H1 (cell line): Measurements from ENCODE around the gene TNFAIP1. TPM values are rescaled to one million over a fixed set of nuclear protein-coding genes. Genes with fewer than 3 reads are reported as not detected.

Source experiments
- CTCF ChIA-PET: fragments of 300-600 bp; sonication (Branson Sonifier 250); formaldehyde crosslinking; loops from one replicate; lab custom pipeline; 2021; ENCODE audit not compliant: partially characterized antibody; lab: Charles Lee
- POLR2A ChIA-PET: fragments of 300-600 bp; sonication (Branson Sonifier 250); formaldehyde crosslinking; loops from one replicate; lab custom pipeline; 2021; ENCODE audit warnings: inconsistent platforms; ENCODE audit not compliant: partially characterized antibody; lab: Charles Lee
- DNase-seq, 2 experiments: peaks; one replicate each; pipeline versions ENCODE4 v3.0.0 to v3.0.0-alpha.2; 2010 to 2022; ENCODE audit warnings: low spot score in 2 of 2, low read depth in 1 of 2, mixed read lengths in 1 of 2
- FAIRE-seq: peaks from 2 replicates; lab custom pipeline; 2011; peaks lifted over from hg19 to GRCh38; lab: Jason Lieb, UNC
- H2AFZ ChIP-seq: 2 replicates; pipeline ENCODE4 v1.8.1; 2012; ENCODE audit warnings: low read length, inconsistent platforms
- H2AK5ac ChIP-seq: 2 replicates; pipeline ENCODE4 v1.6.1; 2013; ENCODE audit warnings: low read depth, low read length
- H2BK120ac ChIP-seq: replicated peaks from 2 replicates; pipeline ENCODE3; 2013; ENCODE audit warnings: low read depth, low read length, inconsistent platforms
- H2BK12ac ChIP-seq: 2 replicates; pipeline ENCODE4 v1.6.1; 2013; ENCODE audit warnings: low read depth, low read length
- H2BK15ac ChIP-seq: 2 replicates; pipeline ENCODE4 v1.6.1; 2013; ENCODE audit warnings: low read length
- H2BK20ac ChIP-seq: 2 replicates; pipeline ENCODE4 v1.6.1; 2013; ENCODE audit warnings: low read length
- H2BK5ac ChIP-seq: 2 replicates; pipeline ENCODE4 v1.6.1; 2013; ENCODE audit warnings: low read depth, low read length
- H3K14ac ChIP-seq: 2 replicates; pipeline ENCODE4 v1.6.1; 2013; ENCODE audit warnings: inconsistent platforms; ENCODE audit not compliant: insufficient read length
- H3K18ac ChIP-seq: 2 replicates; pipeline ENCODE4 v1.6.1; 2013; ENCODE audit warnings: low read length; ENCODE audit errors: extremely low read depth
- H3K23ac ChIP-seq: 2 replicates; pipeline ENCODE4 v1.6.1; 2013; ENCODE audit warnings: inconsistent platforms; ENCODE audit not compliant: insufficient read length
- H3K23me2 ChIP-seq: 2 replicates; pipeline ENCODE4 v1.6.1; 2013; ENCODE audit warnings: low read depth, low read length
- H3K27ac ChIP-seq: 2 replicates; pipeline ENCODE4 v1.6.1; 2011; ENCODE audit warnings: low read depth, low read length, inconsistent platforms
- H3K27me3 ChIP-seq, 4 experiments: replicated peaks in 1 of 4; 1 replicate in 1 of 4; 2 replicates in 3 of 4; pipeline versions ENCODE4 v1.6.1 to v1.8.1; 2011 to 2013; ENCODE audit warnings: low read length in 3 of 4, mild to moderate bottlenecking in 3 of 4, inconsistent platforms in 2 of 4, mixed read lengths in 2 of 4, moderate library complexity in 1 of 4; ENCODE audit not compliant: control insufficient read depth in 3 of 4, insufficient read depth in 3 of 4; ENCODE audit errors: extremely low read depth in 1 of 4
- H3K36me3 ChIP-seq, 4 experiments: 2 replicates each; pipeline versions ENCODE4 v1.6.1 to v1.8.1; 2011 to 2013; ENCODE audit warnings: mild to moderate bottlenecking in 4 of 4, low read length in 3 of 4, moderate library complexity in 2 of 4, control low read depth in 1 of 4, inconsistent platforms in 1 of 4; ENCODE audit not compliant: insufficient read depth in 4 of 4, control insufficient read depth in 2 of 4
- H3K4ac ChIP-seq: replicated peaks from 2 replicates; pipeline ENCODE3; 2013; ENCODE audit warnings: low read length, low read depth, mixed read lengths, inconsistent platforms; ENCODE audit not compliant: insufficient read length
- H3K4me1 ChIP-seq, 4 experiments: replicated peaks in 1 of 4; 1 replicate in 1 of 4; 2 replicates in 3 of 4; pipeline versions ENCODE4 v1.6.1 to v1.8.1; 2011 to 2013; ENCODE audit warnings: low read length in 3 of 4, inconsistent platforms in 2 of 4, mixed read lengths in 1 of 4; ENCODE audit not compliant: insufficient read depth in 4 of 4, control insufficient read depth in 3 of 4
- H3K4me2 ChIP-seq, 2 experiments: 2 replicates each; pipeline versions ENCODE4 v1.6.1 to v1.8.1; 2011 to 2013; ENCODE audit warnings: low read depth in 2 of 2, low read length in 2 of 2, control low read depth in 1 of 2, inconsistent platforms in 1 of 2, mild to moderate bottlenecking in 1 of 2; ENCODE audit not compliant: insufficient read depth in 1 of 2
- H3K4me3 ChIP-seq, 4 experiments: fragments of 200-600, 300-600 bp in 1 of 4; sonication (generic), shearing (Covaris generic), sonication (Bioruptor Twin) in 1 of 4; 2 replicates each; pipeline versions ENCODE4 v1.5.1 to v1.8.1; 2011 to 2016; ENCODE audit warnings: low read length in 4 of 4, low read depth in 3 of 4, control low read depth in 2 of 4, inconsistent platforms in 2 of 4, mild to moderate bottlenecking in 2 of 4, mixed read lengths in 1 of 4, moderate library complexity in 1 of 4; ENCODE audit not compliant: insufficient read depth in 2 of 4; ENCODE audit errors: extremely low read depth in 1 of 4
- H3K56ac ChIP-seq: replicated peaks from 2 replicates; pipeline ENCODE3; 2013; ENCODE audit warnings: low read depth, mild to moderate bottlenecking, mixed read lengths, low read length, inconsistent platforms; ENCODE audit not compliant: insufficient read length
- H3K79me1 ChIP-seq: 2 replicates; pipeline ENCODE4 v1.6.1; 2013; ENCODE audit warnings: low read depth, low read length, control low read depth
- H3K79me2 ChIP-seq, 2 experiments: 2 replicates each; pipeline versions ENCODE4 v1.6.1 to v1.8.1; 2012 to 2013; ENCODE audit warnings: low read length in 2 of 2, mild to moderate bottlenecking in 2 of 2, inconsistent platforms in 1 of 2; ENCODE audit not compliant: insufficient read depth in 2 of 2, control insufficient read depth in 1 of 2
- H3K9ac ChIP-seq, 4 experiments: replicated peaks in 1 of 4; 1 replicate in 1 of 4; 2 replicates in 3 of 4; pipeline versions ENCODE4 v1.6.1 to v1.8.1; 2011 to 2013; ENCODE audit warnings: low read depth in 3 of 4, low read length in 3 of 4, control low read depth in 2 of 4, mild to moderate bottlenecking in 2 of 4, moderate library complexity in 2 of 4, inconsistent platforms in 1 of 4; ENCODE audit errors: extremely low read depth in 1 of 4
- H3K9me3 ChIP-seq, 2 experiments: 2 replicates each; pipeline versions ENCODE4 v1.6.1 to v1.8.1; 2012 to 2013; ENCODE audit warnings: mild to moderate bottlenecking in 2 of 2, moderate library complexity in 2 of 2, control low read depth in 1 of 2, inconsistent platforms in 1 of 2, low read depth in 1 of 2, low read length in 1 of 2, mixed read lengths in 1 of 2; ENCODE audit not compliant: insufficient read depth in 2 of 2
- H4K20me1 ChIP-seq, 2 experiments: replicated peaks in 1 of 2; 2 replicates each; pipeline versions ENCODE3 to v1.8.1; 2011 to 2013; ENCODE audit warnings: inconsistent platforms in 2 of 2, low read length in 2 of 2, mild to moderate bottlenecking in 1 of 2; ENCODE audit not compliant: insufficient read depth in 2 of 2, control insufficient read depth in 1 of 2
- H4K5ac ChIP-seq: 2 replicates; pipeline ENCODE4 v1.6.1; 2013; ENCODE audit warnings: low read length, low read depth, mixed read lengths, inconsistent platforms; ENCODE audit not compliant: insufficient read length
- H4K8ac ChIP-seq: 2 replicates; pipeline ENCODE4 v1.8.0; 2013; ENCODE audit warnings: mild to moderate bottlenecking, moderate library complexity, low read length, inconsistent platforms; ENCODE audit not compliant: insufficient read depth; ENCODE audit errors: extremely low read depth
- H4K91ac ChIP-seq: replicated peaks from 2 replicates; pipeline ENCODE3; 2013; ENCODE audit warnings: low read length, mixed read lengths, inconsistent platforms; ENCODE audit not compliant: insufficient read length
- BCL11A ChIP-seq, 2 experiments: IDR thresholded peaks; one replicate each; pipeline ENCODE4 v1.6.1; 2011; ENCODE audit warnings: low read depth in 2 of 2, low read length in 2 of 2, mild to moderate bottlenecking in 2 of 2
- CTBP2 ChIP-seq: IDR thresholded peaks from 2 replicates; pipeline ENCODE4 v1.7.0; 2011; ENCODE audit warnings: borderline replicate concordance, mild to moderate bottlenecking, moderate library complexity, mixed read lengths, low read length; ENCODE audit not compliant: insufficient read depth, insufficient read length
- GTF2F1 ChIP-seq: IDR thresholded peaks from 2 replicates; pipeline ENCODE4 v1.6.1; 2012; ENCODE audit warnings: low read depth, low read length, improper control_type of control experiment, borderline replicate concordance
- KDM1A ChIP-seq: fragments of 200-600, 300-600 bp; sonication (generic); IDR thresholded peaks from 2 replicates; pipeline ENCODE4 v1.7.1; 2016; ENCODE audit warnings: mild to moderate bottlenecking, low read length, borderline replicate concordance
- POLR2AphosphoS5 ChIP-seq: IDR thresholded peaks from 2 replicates; pipeline ENCODE4 v1.6.1; 2011; ENCODE audit warnings: low read depth, low read length
- POU5F1 ChIP-seq: IDR thresholded peaks from 2 replicates; pipeline ENCODE4 v1.6.1; 2011; ENCODE audit warnings: low read depth, mild to moderate bottlenecking, low read length, moderate library complexity
- SP4 ChIP-seq: IDR thresholded peaks from 2 replicates; pipeline ENCODE4 v1.6.1; 2012; ENCODE audit warnings: low read length, inconsistent platforms
- TAF7 ChIP-seq: optimal IDR thresholded peaks from 2 replicates; pipeline ENCODE3; 2011; ENCODE audit warnings: low read depth, mild to moderate bottlenecking, inconsistent platforms, low read length, moderate library complexity, borderline replicate concordance
- WGBS, 2 experiments: shearing (Covaris generic) in 1 of 2; methylation state at CpG; one replicate each; pipeline versions ENCODE4 v1.1.6 to v1.1.7; 2013 to 2015; ENCODE audit warnings: low lambda C conversion rate in 2 of 2, mixed read lengths in 2 of 2, inconsistent platforms in 1 of 2, low coverage in 1 of 2, missing lambda C conversion rate in 1 of 2; ENCODE audit not compliant: insufficient replicate concordance in 2 of 2, insufficient coverage in 1 of 2, insufficient read length in 1 of 2; ENCODE audit errors: extremely low coverage in 1 of 2, missing lambda C conversion rate in 1 of 2; 5-methylcytosine and 5-hydroxymethylcytosine counted together
- polyA plus RNA-seq, 7 experiments: library from polyadenylated mRNA; depleted of rRNA in 3 of 7; stranded (reverse) in 5 of 7; unstranded in 2 of 7; fragments of >200 nt in 5 of 7; fragments of 200-250 nt in 2 of 7; gene quantifications; 1 replicate in 5 of 7; 2 replicates in 1 of 7; 4 replicates in 1 of 7; pipeline versions ENCODE4 v1.2.1 to v1.2.3, GENCODE V29; 2011 to 2013; ENCODE audit warnings: missing spikeins in 2 of 7, mixed read lengths in 2 of 7
- total RNA-seq: library from RNA; stranded (reverse); fragmentation: NEBNext Ultra II Directional; extraction: Animal tissue kit (Norgen Biotek cat#: 25700); gene quantifications from 2 replicates; pipeline ENCODE4 v1.2.1, GENCODE V29; 2021
- TF ChIP-seq, protein P1 (sequence below): IDR thresholded peaks from 2 replicates; pipeline ENCODE4 v1.6.1; 2011; ENCODE audit warnings: low read length, improper control_type of control experiment
- TF ChIP-seq, protein P2 (sequence below), 3 experiments: IDR thresholded peaks; 1 replicate in 2 of 3; 2 replicates in 1 of 3; pipeline versions ENCODE4 v1.5.1 to v1.6.1; 2011; ENCODE audit warnings: low read length in 3 of 3, mild to moderate bottlenecking in 3 of 3, inconsistent platforms in 2 of 3, low read depth in 1 of 3, moderate library complexity in 1 of 3; ENCODE audit not compliant: insufficient read depth in 1 of 3; ENCODE audit errors: control extremely low read depth in 1 of 3

TNFAIP1 gene
- total and polyA plus RNA-seq, 2 of the 8 experiments (the other 6 are each of a cell fraction or from before 2014, with no cell fraction given) = 16.9 to 19.5 TPM

DNA sequence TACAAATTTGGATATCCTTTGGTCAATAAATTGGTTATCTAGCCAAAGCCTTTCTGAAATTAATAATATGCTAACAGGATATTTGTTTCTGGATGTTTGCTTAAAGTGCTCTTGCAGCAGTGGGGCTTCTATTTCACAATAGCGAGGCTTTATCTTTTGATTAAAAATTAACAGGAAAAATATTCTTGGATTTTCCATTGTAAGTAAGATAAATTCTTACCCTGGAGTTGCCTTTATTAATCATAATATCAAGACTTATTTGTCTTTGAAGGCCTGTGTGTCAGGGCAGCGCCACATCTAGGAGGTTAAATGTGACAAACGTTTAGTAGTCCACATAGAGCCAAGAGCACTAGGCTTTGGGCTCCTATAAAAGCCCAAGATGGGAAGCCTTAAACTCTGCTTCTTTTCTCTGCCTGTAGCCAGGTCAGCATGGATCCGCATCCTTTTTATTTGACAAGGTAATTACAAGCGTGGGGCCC lies 11.3 kb upstream of the TNFAIP1 start:
- peaks cover 6 to 22% of the 10 kb centered on the region in 2 experiments for H4K20me1 ChIP-seq
- no peak overlapping the region for H2BK12ac ChIP-seq
- peaks cover 10 to 43% (median 30%) of the 10 kb centered on the region in 4 experiments for H3K36me3 ChIP-seq
- ChIA-PET CTCF (no interaction called here), POLR2A (interaction anchor here (2.1 kb wide), 1 partner anchor 11 kb away, joined by 6 read pairs; no protein-coding TSS in a partner anchor)
- H3K4ac ChIP-seq = no peak overlapping the region
- H3K27me3 ChIP-seq = no peaks in the 10 kb centered on the region
- peaks cover 2% of the 10 kb centered on the region; the same call in 1 of the 2 replicates for H3K23me2 ChIP-seq
- no peak overlapping the region for H2BK5ac ChIP-seq
- H3K4me2 ChIP-seq = no peak overlapping the region
- no peak overlapping the region for H2AK5ac ChIP-seq
- H3K4me3 ChIP-seq = no peak overlapping the region
- H3K79me1 ChIP-seq = 0 out of 2 replicates have a peak, but pooled peaks cover 4% of the 10 kb centered on the region
- H4K8ac ChIP-seq = no peak overlapping the region
- H3K14ac ChIP-seq = no peak overlapping the region
- WGBS, 2 experiments = 84% methylated on average over 5 of the region's 5 CpGs; no CpG with 5 or more reads in 1 of the 2 experiments
- no peak overlapping the region for H2BK15ac ChIP-seq
- no peak overlapping the region for H3K23ac ChIP-seq
- DNase-seq (peak in 1 of 2 experiments; percentile 13), FAIRE-seq (no peak)
- no peak overlapping the region for H3K56ac ChIP-seq
- H3K9ac ChIP-seq = no peak overlapping the region
- no peak overlapping the region for H3K27ac ChIP-seq
- H3K79me2 ChIP-seq = peaks cover 38 to 75% of the 10 kb centered on the region in 2 experiments
- H2BK20ac ChIP-seq = no peak overlapping the region
- no peak overlapping the region for H4K91ac ChIP-seq
- peaks cover 0 to 7% (median 3%) of the 10 kb centered on the region in 4 experiments; a peak in 2 of 7 replicates for H3K4me1 ChIP-seq
- no peak overlapping the region for H3K18ac ChIP-seq
- H2AFZ ChIP-seq = no peak overlapping the region
- H2BK120ac ChIP-seq = no peak overlapping the region
- H4K5ac ChIP-seq = no peak overlapping the region
- no peaks in the 10 kb centered on the region for H3K9me3 ChIP-seq
- TF ChIP-seq TAF7 (no peak), POLR2AphosphoS5 (no peak), BCL11A (IDR thresholded peaks at IDR 0.05; ENCODE audit: low read depth in 2 of 2, low read length in 2 of 2) (no peak), KDM1A (no peak), POU5F1 (no peak), GTF2F1 (no peak), CTBP2 (no peak), SP4 (no peak)
- TF ChIP-seq, protein P1, sequence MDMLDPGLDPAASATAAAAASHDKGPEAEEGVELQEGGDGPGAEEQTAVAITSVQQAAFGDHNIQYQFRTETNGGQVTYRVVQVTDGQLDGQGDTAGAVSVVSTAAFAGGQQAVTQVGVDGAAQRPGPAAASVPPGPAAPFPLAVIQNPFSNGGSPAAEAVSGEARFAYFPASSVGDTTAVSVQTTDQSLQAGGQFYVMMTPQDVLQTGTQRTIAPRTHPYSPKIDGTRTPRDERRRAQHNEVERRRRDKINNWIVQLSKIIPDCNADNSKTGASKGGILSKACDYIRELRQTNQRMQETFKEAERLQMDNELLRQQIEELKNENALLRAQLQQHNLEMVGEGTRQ = no peak
- TF ChIP-seq, protein P2, sequence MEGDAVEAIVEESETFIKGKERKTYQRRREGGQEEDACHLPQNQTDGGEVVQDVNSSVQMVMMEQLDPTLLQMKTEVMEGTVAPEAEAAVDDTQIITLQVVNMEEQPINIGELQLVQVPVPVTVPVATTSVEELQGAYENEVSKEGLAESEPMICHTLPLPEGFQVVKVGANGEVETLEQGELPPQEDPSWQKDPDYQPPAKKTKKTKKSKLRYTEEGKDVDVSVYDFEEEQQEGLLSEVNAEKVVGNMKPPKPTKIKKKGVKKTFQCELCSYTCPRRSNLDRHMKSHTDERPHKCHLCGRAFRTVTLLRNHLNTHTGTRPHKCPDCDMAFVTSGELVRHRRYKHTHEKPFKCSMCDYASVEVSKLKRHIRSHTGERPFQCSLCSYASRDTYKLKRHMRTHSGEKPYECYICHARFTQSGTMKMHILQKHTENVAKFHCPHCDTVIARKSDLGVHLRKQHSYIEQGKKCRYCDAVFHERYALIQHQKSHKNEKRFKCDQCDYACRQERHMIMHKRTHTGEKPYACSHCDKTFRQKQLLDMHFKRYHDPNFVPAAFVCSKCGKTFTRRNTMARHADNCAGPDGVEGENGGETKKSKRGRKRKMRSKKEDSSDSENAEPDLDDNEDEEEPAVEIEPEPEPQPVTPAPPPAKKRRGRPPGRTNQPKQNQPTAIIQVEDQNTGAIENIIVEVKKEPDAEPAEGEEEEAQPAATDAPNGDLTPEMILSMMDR (IDR thresholded peaks at IDR 0.05; ENCODE audit: control extremely low read depth in 1 of 3, insufficient read depth in 1 of 3, low read depth in 1 of 3, low read length in 3 of 3) = no peak
